HFFc6 (cell line): ENCODE measurements around the gene STK38L. TPM values are rescaled to one million over a fixed set of nuclear protein-coding genes. Genes with fewer than 3 reads are reported as not detected.
A peak's percentile ranks its signal among the peaks of the same experiment; 100 is the strongest.

Experiments
- DNase-seq: peaks from one replicate; pipeline ENCODE4 v3.0.0-alpha.2; 2018
- H3K27ac Mint-ChIP-seq: 2 replicates; pipeline ENCODE4 v1.8.0; 2020; ENCODE audit warnings: mild to moderate bottlenecking, mixed read lengths
- H3K27me3 Mint-ChIP-seq: 2 replicates; pipeline ENCODE4 v1.8.0; 2021; ENCODE audit warnings: mild to moderate bottlenecking, moderate library complexity, mixed read lengths; ENCODE audit not compliant: insufficient read depth
- H3K36me3 Mint-ChIP-seq: 2 replicates; pipeline ENCODE4 v1.8.0; 2021; ENCODE audit warnings: low read depth, mixed read lengths
- H3K4me1 Mint-ChIP-seq: 2 replicates; pipeline ENCODE4 v1.8.0; 2020; ENCODE audit warnings: low read depth, mixed read lengths
- H3K4me3 Mint-ChIP-seq: 2 replicates; pipeline ENCODE4 v1.8.0; 2020; ENCODE audit warnings: mild to moderate bottlenecking, moderate library complexity, mixed read lengths
- H3K9me3 Mint-ChIP-seq: 2 replicates; pipeline ENCODE4 v1.8.0; 2020; ENCODE audit warnings: mild to moderate bottlenecking, mixed read lengths
- CTCF ChIP-seq: fragments of 200-600 bp; sonication (generic); IDR thresholded peaks from 2 replicates; pipeline ENCODE4 v1.5.0; 2021; ENCODE audit warnings: antibody characterized with exemption, mild to moderate bottlenecking
- total RNA-seq, 6 experiments: library from RNA; stranded (reverse); fragmentation: NEBNext Ultra II Directional; extraction: Animal tissue kit (Norgen Biotek cat#: 25700); gene quantifications; 2 replicates in 1 of 6; 3 replicates in 5 of 6; pipeline ENCODE4 v1.2.3, GENCODE V29; 2021

Gene STK38L
- total RNA-seq, 6 experiments from 2014 or later = 8.2 to 12.6 (median 10.9) TPM

- no peak overlapping the region for H3K27ac Mint-ChIP-seq
- peaks cover 2% of the 10 kb centered on the region for H3K27me3 Mint-ChIP-seq
- DNase-seq = no peak
- H3K4me3 Mint-ChIP-seq = no peak overlapping the region
- TF ChIP-seq CTCF = peak; percentile 43
- peaks cover 10% of the 10 kb centered on the region for H3K4me1 Mint-ChIP-seq
- H3K9me3 Mint-ChIP-seq = no peaks in the 10 kb centered on the region
- H3K36me3 Mint-ChIP-seq = no peaks in the 10 kb centered on the region
Observed at GRCh38 chr12:27233814-27234213, 10.3 kb upstream of the STK38L start.

- no peaks in the 10 kb centered on the region for H3K27me3 Mint-ChIP-seq
- H3K9me3 Mint-ChIP-seq = no peaks in the 10 kb centered on the region
- TF ChIP-seq CTCF = no peak
- H3K4me1 Mint-ChIP-seq = peaks cover 16% of the 10 kb centered on the region
- H3K4me3 Mint-ChIP-seq = no peak overlapping the region
- H3K36me3 Mint-ChIP-seq = no peaks in the 10 kb centered on the region
- peak; percentile 31 for DNase-seq
- H3K27ac Mint-ChIP-seq = no peak overlapping the region
Observed at GRCh38 chr12:27236498-27236897, 7.6 kb upstream of the STK38L start.

- peak overlapping the region; percentile 28 for H3K27ac Mint-ChIP-seq
- no peaks in the 10 kb centered on the region for H3K27me3 Mint-ChIP-seq
- DNase-seq = peak; percentile 33
- H3K4me1 Mint-ChIP-seq = peaks cover 16% of the 10 kb centered on the region
- H3K4me3 Mint-ChIP-seq = no peak overlapping the region
- TF ChIP-seq CTCF = no peak
- no peaks in the 10 kb centered on the region for H3K36me3 Mint-ChIP-seq
- no peaks in the 10 kb centered on the region for H3K9me3 Mint-ChIP-seq
Observed at GRCh38 chr12:27237790-27238771, 6.0 kb upstream of the STK38L start.

- H3K9me3 Mint-ChIP-seq = no peaks in the 10 kb centered on the region
- H3K4me1 Mint-ChIP-seq = peaks cover 40% of the 10 kb centered on the region
- DNase-seq = no peak
- no peak for TF ChIP-seq CTCF
- H3K27ac Mint-ChIP-seq = no peak overlapping the region
- no peaks in the 10 kb centered on the region; the same call in 1 of the 2 replicates for H3K27me3 Mint-ChIP-seq
- H3K4me3 Mint-ChIP-seq = no peak overlapping the region; the same call in 1 of the 2 replicates
- peaks cover 4% of the 10 kb centered on the region; the same call in 1 of the 2 replicates for H3K36me3 Mint-ChIP-seq
Observed at GRCh38 chr12:27243006-27243405, 1.1 kb upstream of the STK38L start.

- Mint-ChIP-seq H3K27ac (peak overlapping the region; percentile 97), H3K4me1 (peaks cover 25% of the 10 kb centered on the region), H3K27me3 (no peaks in the 10 kb centered on the region; the same call in 1 of the 2 replicates), H3K36me3 (peaks cover 4% of the 10 kb centered on the region; the same call in 1 of the 2 replicates), H3K9me3 (no peaks in the 10 kb centered on the region), H3K4me3 (peak overlapping the region; percentile 99)
- peak; percentile 11 for DNase-seq
- no peak for TF ChIP-seq CTCF
Observed at GRCh38 chr12:27244689-27245488, 803 bp downstream of the STK38L start.
